Adipose tissue (tissue), 3 donors: ENCODE results near the gene PMPCA. TPM values are rescaled to one million over a fixed set of nuclear protein-coding genes. Genes with fewer than 3 reads are reported as not detected.

Source experiments
- H3K27ac ChIP-seq: one replicate; pipeline ENCODE4 v1.5.1; 2013; ENCODE audit warnings: low read depth, low read length
- WGBS, 3 donors: extraction: QIAGEN DNeasy Blood & Tissue Kit; methylation state at CpG; one replicate each; pipeline ENCODE4 v1.1.7; 2013; 5-methylcytosine and 5-hydroxymethylcytosine counted together
- polyA plus RNA-seq, 3 donors: library from polyadenylated mRNA; stranded (reverse); fragments of 200-250 nt; gene quantifications; one replicate each; pipeline ENCODE4 v1.2.3, GENCODE V29; 2013
- donor health status: healthy with polysubstance abuse.
- donor health status: Bipolar disorder and iron deficiency.
- donor health status: healthy.

Gene PMPCA
- polyA plus RNA-seq, 3 donors = 22.1 to 63.6 (median 22.9) TPM

GRCh38 chr9:136372006-136372405, 38.5 kb upstream of the PMPCA start:
- no peak overlapping the region for H3K27ac ChIP-seq
- WGBS, 3 donors = 84 to 91% (median 87%) methylated on average over 21 of the region's 21 CpGs

DNA sequence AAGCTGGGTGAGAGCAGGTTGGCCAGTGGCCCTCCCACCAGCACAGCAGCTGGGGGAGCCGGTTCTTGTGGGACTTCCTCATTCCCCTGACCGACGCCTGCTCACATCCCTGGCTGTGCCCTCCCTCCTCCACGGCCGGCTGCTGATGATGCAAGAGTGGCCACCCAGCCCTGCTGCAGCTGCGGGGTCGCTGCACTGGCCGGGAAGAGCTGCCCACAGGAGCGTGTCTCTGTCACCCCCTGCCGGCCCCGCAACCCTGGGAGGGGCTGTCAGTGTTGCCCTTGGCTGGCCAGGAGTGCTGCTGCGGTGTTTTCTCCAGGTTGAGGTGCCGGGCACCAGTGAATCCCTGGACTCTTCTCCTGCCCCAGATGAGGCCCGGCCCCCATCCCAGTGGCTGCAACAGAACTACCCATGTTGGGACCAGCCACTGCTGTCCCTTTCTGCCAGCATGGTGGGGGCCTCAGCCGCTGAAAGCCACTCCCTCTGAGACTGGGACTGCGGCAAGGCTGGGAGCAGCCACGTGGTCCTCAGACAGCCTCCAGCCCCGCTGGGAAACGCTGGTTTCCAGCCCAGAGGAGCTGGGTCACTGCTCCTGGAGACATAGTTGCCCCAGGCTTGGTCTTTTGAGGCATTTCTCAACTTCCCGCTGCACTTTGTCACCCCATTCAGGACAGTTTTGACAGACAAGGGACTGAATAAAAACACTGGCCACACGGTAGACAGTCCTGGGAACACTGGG, 37.7 kb upstream of the PMPCA start:
- 16 to 30% (median 20%) methylated on average over 21 of the region's 21 CpGs for WGBS, 3 donors
- H3K27ac ChIP-seq = no peak overlapping the region

DNA sequence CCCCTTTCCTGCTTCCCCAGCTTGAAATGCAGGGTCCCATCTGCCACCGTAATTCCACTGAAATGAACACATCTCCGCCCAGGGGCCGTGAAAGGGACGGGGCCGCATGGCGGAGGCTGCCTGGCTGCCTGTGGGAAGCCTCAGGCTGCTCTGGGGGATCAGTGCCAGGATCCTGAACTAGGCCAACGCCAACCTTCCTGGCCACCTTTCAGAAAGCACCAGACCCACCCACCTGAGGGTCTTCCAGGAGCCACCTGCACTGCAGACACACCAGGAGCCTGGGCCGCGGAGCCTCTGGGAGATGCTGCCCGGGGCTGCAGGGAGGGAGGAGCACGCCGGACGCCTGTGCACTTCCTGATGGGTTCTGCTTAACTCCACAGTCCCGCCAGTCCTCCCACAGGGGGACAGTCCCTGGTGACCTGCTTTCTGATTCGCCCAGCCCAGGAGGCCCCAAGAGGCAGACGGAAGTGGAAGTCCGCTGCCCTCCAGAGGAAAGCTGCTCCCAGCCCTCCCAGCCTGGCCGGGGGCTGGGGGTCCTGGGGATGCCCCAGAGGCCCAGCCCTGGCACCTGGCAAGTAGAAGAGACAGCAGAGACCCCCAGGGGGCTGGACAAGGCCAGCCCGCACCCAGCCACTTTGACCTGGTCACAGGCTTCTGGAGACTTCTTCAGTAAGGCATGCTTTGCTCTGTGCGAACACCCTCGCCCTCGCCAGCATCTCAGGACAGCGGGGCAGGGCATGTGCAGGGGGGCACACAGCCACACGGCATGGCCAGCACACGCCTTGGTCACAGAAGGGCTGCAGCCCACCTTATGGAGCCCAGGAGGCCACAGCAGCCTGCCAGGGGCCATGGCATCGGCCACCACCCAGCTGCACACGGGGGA, 36.9 kb upstream of the PMPCA start, which contains the start of gene CARD9:
Gene CARD9 (minus strand): TSS at position 370 of the 883 bp plus-strand sequence. CDS start 1,591 bp downstream, outside the sequence.
- WGBS, 3 donors = 54 to 67% (median 54%) methylated on average over 27 of the region's 27 CpGs
- H3K27ac ChIP-seq = no peak within 1 kb of the TSS

GRCh38 chr9:136374183-136374575, 36.3 kb upstream of the PMPCA start:
- H3K27ac ChIP-seq = no peak overlapping the region
- WGBS, 3 donors = 88 to 92% (median 89%) methylated on average over 12 to 14 of the region's 14 CpGs

DNA sequence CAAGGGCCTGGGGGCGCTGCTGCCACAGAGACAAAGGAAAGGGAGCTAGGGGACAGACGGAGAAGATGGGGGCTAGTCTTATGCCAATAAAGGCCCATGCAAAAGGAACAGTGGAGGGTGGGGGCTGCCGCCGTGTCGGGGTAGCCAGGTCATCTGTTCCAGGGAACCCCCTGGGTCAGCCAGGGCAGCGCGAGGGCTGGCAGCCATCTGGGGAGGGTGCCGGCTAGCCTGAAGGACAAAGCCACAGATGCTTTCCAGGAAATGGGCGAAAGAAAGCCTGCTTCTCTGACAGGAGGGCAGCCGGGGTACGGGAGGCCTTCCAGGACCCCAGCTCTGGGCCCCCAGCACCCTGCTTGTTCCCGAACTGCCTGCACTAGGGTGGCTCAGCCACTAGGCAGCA, 35.4 kb upstream of the PMPCA start:
- no peak overlapping the region for H3K27ac ChIP-seq
- WGBS, 3 donors = 90 to 95% (median 94%) methylated on average over 12 of the region's 12 CpGs

GRCh38 chr9:136376457-136376856, 34.0 kb upstream of the PMPCA start:
- H3K27ac ChIP-seq = no peak overlapping the region
- 68 to 89% (median 73%) methylated on average over 8 of the region's 8 CpGs for whole genome bisulfite sequencing, 3 donors

GRCh38 chr9:136377341-136378169, 32.9 kb upstream of the PMPCA start:
- 75 to 85% (median 79%) methylated on average over 29 to 32 of the region's 32 CpGs for WGBS, 3 donors
- no peak overlapping the region for H3K27ac ChIP-seq

DNA sequence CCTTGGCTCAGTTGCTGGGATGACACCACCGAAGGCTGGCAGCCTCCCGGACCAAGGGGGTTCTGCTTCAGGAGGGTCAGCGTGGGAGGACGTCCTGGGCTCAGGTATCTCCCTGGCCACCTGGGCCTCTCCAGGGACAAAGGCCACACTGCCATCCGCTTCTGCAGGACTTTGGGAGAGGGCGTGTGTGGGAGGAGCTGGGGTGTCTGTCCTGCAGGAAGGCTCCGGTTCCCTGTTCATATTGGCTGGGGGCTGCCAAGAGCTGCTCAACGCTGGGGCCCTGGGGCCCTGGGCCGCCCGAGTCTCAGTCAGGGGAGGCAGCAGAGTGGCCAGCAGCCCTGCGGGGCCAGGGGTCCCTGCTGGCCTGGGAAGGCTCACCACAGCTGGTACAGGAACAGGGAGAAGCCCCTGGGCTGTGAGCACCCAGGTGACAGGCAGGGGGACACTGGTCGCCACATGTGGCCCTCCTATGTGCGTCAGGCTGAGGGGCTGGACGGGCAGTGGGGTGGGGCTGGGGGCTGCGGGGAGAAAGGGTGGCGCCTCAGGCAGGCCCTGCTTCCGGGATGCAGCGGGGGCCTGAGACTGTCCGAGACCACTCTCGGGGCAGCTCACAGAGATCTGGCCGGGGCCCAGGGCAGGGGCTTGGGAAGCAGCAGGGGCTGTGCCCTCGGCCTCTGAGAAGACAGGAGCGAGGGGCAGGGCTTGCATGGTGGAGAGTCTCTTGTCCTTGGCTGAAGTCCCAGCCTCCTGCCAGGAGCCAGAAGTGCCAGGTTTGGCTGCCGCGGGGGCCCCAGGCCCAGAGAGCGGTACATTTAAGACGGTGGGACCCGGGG, 32.1 kb upstream of the PMPCA start:
- 88 to 91% (median 90%) methylated on average over 25 to 28 of the region's 28 CpGs for whole genome bisulfite sequencing, 3 donors
- H3K27ac ChIP-seq = no peak overlapping the region

DNA sequence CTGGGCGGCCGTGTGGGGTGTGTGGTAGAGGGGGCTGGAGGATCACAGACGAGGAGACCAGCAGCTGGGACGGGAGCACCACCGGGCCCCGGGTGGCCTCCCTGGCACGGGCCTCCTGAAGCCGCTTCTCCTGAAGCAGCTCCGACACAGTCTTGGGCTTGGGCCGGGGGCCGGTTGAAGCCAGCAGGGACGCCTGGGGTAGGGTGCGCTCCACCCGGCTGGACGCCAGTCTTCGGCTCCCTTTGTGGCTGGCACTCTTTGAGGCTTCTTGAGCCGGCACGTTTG, 31.5 kb upstream of the PMPCA start:
- 83 to 91% (median 89%) methylated on average over 8 to 18 of the region's 18 CpGs for WGBS, 3 donors
- H3K27ac ChIP-seq = no peak overlapping the region

DNA sequence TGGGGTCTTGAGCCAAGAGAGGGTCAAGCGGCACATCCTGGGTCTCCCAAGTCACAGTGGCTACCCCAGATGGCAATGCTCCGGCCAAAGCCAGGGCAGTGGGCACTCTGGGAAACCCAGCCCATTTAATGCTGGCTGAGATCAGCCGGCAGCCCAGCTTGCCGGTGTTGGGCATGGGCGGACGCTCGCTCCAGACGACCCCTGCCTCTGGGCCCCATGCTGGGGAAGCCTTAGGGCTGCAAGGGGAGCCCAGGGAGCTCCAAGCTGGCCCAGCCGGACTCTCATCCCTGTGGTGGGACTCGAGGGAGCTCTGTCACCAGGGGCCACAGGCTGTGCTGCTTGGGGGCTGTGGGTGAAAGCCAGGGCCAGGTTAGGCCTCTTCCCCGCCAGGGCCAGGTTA, 31.1 kb upstream of the PMPCA start:
- WGBS, 3 donors = 91 to 96% (median 95%) methylated on average over 11 of the region's 11 CpGs
- no peak overlapping the region for H3K27ac ChIP-seq

GRCh38 chr9:136379891-136380290, 30.6 kb upstream of the PMPCA start:
- no peak overlapping the region for H3K27ac ChIP-seq
- 80 to 93% (median 88%) methylated on average over 6 to 11 of the region's 11 CpGs for WGBS, 3 donors

- WGBS, 3 donors = 93 to 95% (median 94%) methylated on average over 17 of the region's 17 CpGs
- no peak overlapping the region for H3K27ac ChIP-seq
Measured at GRCh38 chr9:136380381-136380780, 30.1 kb upstream of the PMPCA start.

- WGBS, 3 donors = 75 to 86% (median 85%) methylated on average over 9 of the region's 9 CpGs
- no peak overlapping the region for H3K27ac ChIP-seq
Measured at GRCh38 chr9:136381311-136381710, 29.1 kb upstream of the PMPCA start.

- 91 to 95% (median 93%) methylated on average over 25 of the region's 25 CpGs for WGBS, 3 donors
- no peak overlapping the region for H3K27ac ChIP-seq
Measured at GRCh38 chr9:136381966-136382513, 28.4 kb upstream of the PMPCA start.

DNA sequence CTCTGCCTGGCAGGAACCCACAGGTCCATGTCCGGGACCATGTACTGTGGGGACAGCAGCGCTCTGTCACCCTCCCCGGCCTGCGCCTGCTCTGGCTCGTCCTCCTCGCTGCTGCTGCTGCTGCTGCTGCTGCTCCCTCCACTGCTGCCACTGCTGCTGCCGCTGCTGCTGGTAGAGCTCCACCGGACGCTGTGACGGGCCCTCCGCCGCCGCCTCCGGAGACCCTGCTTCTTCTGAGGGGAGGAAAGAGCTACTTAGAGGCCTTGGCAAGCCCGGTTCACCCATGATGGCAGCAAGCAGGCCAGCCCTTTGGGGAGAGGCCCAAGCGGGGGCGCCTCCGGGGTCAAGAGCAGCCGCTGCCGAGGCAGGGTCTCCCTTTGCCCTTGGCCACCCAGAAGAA, 27.0 kb upstream of the PMPCA start:
- H3K27ac ChIP-seq = no peak overlapping the region
- 94 to 98% (median 96%) methylated on average over 19 to 20 of the region's 20 CpGs for WGBS, 3 donors

DNA sequence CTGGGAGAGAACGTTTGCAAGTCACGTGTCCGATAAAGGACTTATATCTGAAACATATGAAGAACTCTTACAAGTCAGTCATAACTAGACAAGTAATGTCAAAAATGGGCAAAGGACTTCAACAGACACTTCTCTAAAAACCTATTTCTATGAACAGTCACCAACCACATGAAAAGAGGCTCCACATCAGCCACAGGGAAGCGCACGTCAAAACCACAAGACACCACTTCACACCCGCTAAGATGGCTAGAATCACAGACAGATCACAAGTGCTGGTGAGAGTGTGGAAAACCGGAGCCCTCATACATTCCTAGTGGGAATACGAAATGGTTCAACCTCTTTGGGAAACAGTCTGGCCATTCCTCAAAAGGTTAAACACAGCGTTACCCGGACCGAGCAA, 25.4 kb upstream of the PMPCA start:
- no peak overlapping the region for H3K27ac ChIP-seq
- WGBS, 3 donors = 86 to 91% (median 89%) methylated on average over 11 of the region's 11 CpGs

GRCh38 chr9:136386018-136386417, 24.4 kb upstream of the PMPCA start:
- WGBS, 3 donors = 83 to 96% (median 84%) methylated on average over 13 of the region's 13 CpGs
- no peak overlapping the region for H3K27ac ChIP-seq

GRCh38 chr9:136387217-136387616, 23.2 kb upstream of the PMPCA start:
- 96 to 98% (median 97%) methylated on average over 17 to 19 of the region's 19 CpGs for WGBS, 3 donors
- no peak overlapping the region for H3K27ac ChIP-seq
